ENCODE data around the gene DIS3L. TPM values are rescaled to one million over a fixed set of nuclear protein-coding genes. Genes with fewer than 3 reads are reported as not detected.
"Not testable (repeated sequence)": the region's sequence is repeated elsewhere in the genome, so short reads cannot be mapped to it uniquely, and the experiment has no call there.

DIS3L gene
- total RNA-seq, 1 donor from 2014 or later: 18.6 TPM

DNA sequence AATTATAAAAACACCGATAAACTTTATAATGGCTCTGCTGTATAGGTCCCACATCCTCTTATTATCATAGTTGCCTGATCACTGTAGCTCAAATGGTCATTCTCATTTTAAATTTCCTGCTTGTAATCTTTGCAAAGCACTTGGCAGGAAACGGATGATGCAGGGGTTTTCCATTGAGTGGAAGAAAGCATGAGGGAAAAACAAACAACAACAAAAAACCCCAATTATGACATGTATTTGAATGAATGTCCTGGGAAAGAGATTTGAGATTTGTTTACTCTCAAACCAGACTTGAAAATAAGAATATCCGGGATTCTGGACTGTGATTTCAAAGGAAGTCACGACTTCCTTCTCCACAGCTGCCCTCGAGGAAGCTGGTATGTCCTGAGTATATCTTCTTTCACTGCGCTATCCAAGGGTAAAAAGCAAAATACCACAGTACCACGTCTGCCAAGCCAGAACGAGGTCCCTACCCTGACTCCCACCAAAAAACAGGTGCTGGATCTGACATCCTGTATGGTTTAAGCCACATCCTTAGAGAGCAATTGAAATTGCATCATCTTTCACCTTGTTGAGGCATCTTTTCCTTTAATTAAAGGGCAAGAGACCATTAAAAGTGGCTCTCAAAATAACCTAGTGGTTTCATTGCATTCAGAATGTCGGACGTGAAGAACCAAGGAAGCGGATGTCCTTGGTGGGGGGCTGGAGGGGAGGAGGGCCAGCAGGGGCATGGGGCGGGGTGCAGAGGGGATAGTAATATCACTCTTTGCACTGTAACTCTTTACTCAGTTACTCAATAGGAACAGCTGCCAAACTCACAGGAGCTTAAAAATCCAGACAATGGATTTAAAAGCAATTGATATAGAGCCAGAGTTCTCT is 76.6 kb downstream of the DIS3L start:
- H3K36me3 Mint-ChIP-seq (ENCODE audit: low read depth): peaks cover 1% of the 10 kb centered on the region
- no peaks in the 10 kb centered on the region for H3K27me3 Mint-ChIP-seq (ENCODE audit: low read depth)
- DNase-seq (ENCODE audit: low spot score): no peak
- H3K4me3 Mint-ChIP-seq (ENCODE audit: unreplicated experiment): peak overlapping the region; percentile 59
- TF ChIP-seq, protein P1, sequence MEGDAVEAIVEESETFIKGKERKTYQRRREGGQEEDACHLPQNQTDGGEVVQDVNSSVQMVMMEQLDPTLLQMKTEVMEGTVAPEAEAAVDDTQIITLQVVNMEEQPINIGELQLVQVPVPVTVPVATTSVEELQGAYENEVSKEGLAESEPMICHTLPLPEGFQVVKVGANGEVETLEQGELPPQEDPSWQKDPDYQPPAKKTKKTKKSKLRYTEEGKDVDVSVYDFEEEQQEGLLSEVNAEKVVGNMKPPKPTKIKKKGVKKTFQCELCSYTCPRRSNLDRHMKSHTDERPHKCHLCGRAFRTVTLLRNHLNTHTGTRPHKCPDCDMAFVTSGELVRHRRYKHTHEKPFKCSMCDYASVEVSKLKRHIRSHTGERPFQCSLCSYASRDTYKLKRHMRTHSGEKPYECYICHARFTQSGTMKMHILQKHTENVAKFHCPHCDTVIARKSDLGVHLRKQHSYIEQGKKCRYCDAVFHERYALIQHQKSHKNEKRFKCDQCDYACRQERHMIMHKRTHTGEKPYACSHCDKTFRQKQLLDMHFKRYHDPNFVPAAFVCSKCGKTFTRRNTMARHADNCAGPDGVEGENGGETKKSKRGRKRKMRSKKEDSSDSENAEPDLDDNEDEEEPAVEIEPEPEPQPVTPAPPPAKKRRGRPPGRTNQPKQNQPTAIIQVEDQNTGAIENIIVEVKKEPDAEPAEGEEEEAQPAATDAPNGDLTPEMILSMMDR (IDR thresholded peaks at IDR 0.05): no peak
- peak overlapping the region; percentile 89 for H3K27ac Mint-ChIP-seq (ENCODE audit: unreplicated experiment)
- H3K9me3 Mint-ChIP-seq (ENCODE audit: low read depth): peaks cover 7% of the 10 kb centered on the region
- H3K4me1 Mint-ChIP-seq (ENCODE audit: low read depth): peaks cover 9% of the 10 kb centered on the region

DNA sequence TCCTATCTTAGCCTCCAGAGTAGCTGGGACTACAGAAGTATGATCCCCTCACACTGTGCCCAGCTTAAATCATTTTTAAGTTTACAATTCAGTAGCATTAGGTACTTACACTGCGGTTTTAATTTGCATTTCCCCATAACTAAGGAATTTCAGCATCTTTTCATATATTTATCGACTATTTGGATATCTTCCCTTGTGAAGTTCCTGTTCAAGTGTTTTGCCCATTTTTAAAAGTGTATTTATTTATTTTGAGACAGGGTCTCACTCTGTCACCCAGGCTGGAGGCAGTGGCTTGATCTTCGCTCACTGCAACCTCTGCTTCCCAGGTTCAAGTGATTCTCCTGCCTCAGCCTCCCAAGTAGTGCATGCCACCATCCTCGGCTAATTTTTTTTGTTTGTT is 80.8 kb downstream of the DIS3L start:
- Mint-ChIP-seq H3K9me3 (ENCODE audit: low read depth) (peaks cover 7% of the 10 kb centered on the region), H3K36me3 (ENCODE audit: low read depth) (peaks cover 1% of the 10 kb centered on the region), H3K27me3 (ENCODE audit: low read depth) (no peaks in the 10 kb centered on the region), H3K27ac (ENCODE audit: unreplicated experiment) (no peak overlapping the region), H3K4me3 (ENCODE audit: unreplicated experiment) (no peak overlapping the region), H3K4me1 (ENCODE audit: low read depth) (peaks cover 9% of the 10 kb centered on the region)
- TF ChIP-seq, protein P1 (IDR thresholded peaks at IDR 0.05): no peak
- no peak for DNase-seq (ENCODE audit: low spot score)

DNA sequence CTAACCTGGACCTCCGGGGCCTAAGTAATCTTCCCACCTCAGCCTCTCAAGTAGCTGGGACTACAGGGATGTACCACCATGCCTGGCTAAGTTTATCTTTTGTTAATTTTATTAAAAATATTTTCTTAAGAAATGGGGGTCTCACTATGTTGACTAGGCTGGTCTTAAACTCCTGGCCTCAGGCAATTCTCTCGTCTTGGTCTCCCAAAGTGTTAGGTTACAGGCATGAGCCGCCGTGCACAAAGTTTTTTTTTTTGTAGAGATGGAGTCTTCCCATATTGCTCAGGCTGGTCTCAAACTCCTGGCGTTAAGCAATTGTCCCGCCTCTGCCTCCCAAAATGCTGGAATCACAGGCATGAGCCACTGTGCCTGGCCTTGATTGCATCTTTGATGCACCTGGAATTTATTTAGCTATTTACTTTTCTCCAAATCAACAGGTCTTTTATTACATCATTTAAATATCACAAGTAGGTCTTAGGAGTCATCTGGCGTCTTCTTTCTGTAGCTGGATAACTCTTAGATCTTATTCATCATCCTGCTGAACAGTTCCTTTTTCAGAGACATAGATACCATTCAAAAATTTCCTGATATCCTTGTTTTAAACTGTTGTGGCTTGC is 85.6 kb downstream of the DIS3L start:
- peaks cover 1% of the 10 kb centered on the region for H3K36me3 Mint-ChIP-seq (ENCODE audit: low read depth)
- no peak overlapping the region for H3K27ac Mint-ChIP-seq (ENCODE audit: unreplicated experiment)
- H3K27me3 Mint-ChIP-seq (ENCODE audit: low read depth): no peaks in the 10 kb centered on the region
- H3K9me3 Mint-ChIP-seq (ENCODE audit: low read depth): peaks cover 7% of the 10 kb centered on the region
- TF ChIP-seq, protein P1 (IDR thresholded peaks at IDR 0.05): no peak
- H3K4me3 Mint-ChIP-seq (ENCODE audit: unreplicated experiment): no peak overlapping the region
- no peak for DNase-seq (ENCODE audit: low spot score)
- H3K4me1 Mint-ChIP-seq (ENCODE audit: low read depth): no peaks in the 10 kb centered on the region

DNA sequence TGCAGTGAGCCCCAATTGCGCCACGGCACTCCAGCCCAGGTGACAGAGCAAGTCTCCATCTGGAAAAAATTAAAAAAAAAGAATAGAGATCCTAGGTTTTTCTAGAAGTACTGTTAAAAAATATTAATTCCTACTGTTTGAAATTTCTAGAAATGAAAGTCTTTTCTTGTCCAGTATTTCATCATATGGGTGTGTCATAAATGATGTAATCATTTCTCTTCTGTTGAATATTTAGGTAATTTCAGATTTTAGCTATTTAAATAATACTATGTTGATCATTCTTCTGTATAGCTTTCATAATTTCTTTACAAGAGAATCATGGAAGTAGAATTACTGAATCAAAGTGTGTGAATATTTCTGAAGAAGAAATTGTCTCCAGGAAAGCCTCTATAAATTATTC is 88.0 kb downstream of the DIS3L start:
- H3K36me3 Mint-ChIP-seq (ENCODE audit: low read depth); H3K27me3 Mint-ChIP-seq (ENCODE audit: low read depth); H3K9me3 Mint-ChIP-seq (ENCODE audit: low read depth); H3K27ac Mint-ChIP-seq (ENCODE audit: unreplicated experiment); H3K4me1 Mint-ChIP-seq (ENCODE audit: low read depth); H3K4me3 Mint-ChIP-seq (ENCODE audit: unreplicated experiment); DNase-seq (ENCODE audit: low spot score): not testable (repeated sequence)

Other genes starting within 250 kb of the DIS3L start
- gene MEGF11, start 39.8 kb upstream of the DIS3L start, total RNA-seq: not detected in 3 replicates
- 6.3 to 11.9 TPM (median 8.2 TPM) in 3 replicates for gene TIPIN, start 63.1 kb downstream of the DIS3L start, total RNA-seq
- gene MAP2K1, start 93.3 kb downstream of the DIS3L start, total RNA-seq: 44.7 to 49.7 TPM (median 45.1 TPM) in 3 replicates
- 13.9 to 27.7 TPM (median 15.0 TPM) in 3 replicates for gene SNAPC5, start 204.2 kb downstream of the DIS3L start, total RNA-seq
- 1,774 to 1,912 TPM (median 1,787 TPM) in 3 replicates for gene RPL4, start 211.3 kb downstream of the DIS3L start, total RNA-seq
- 10.0 to 17.5 TPM (median 11.0 TPM) in 3 replicates for gene ZWILCH, start 211.8 kb downstream of the DIS3L start, total RNA-seq